ENCODE measurements around the gene HMGCL.
A peak's percentile ranks its signal among the peaks of the same experiment; 100 is the strongest.

DNA sequence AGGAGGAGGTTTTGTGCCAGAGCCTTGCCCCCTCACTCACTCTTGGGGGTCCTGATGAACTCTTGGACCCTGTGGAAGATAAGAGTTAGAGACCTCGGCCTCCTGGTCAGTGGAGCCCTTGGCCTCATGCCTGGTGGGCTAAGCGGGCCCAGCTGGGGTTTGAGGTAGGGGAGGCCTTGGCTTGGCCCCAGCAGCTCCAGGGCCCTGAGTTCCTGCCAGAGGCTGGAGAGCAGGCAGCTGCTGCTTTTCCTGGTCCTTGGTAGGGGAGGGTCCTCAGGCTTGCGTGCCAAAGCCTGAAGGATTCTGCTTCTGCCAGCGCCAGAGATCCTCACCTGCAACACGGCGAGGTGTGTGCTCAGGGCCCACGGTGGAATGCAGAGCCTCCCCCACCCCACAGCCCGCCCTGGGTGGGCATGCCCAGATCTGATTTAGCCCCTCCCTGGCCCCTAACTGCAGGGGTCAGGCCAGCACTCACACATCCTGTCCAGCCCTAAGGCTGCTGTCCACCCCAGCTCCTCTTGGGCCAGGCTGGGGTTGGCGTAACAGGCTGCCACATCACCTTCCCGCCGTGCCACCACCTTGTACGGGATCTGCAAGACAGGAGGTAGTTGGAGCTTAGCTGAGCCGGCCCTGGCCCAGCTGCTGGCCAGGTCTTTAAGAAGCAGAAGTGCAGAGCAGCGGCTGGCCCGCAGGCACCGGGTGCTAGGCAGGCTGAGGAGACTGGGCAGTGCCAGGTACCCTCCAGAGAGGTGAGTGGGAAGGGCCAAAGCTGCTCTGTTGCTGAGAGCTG is 29.4 kb downstream of the HMGCL start:
- TF ChIP-seq, protein P1, sequence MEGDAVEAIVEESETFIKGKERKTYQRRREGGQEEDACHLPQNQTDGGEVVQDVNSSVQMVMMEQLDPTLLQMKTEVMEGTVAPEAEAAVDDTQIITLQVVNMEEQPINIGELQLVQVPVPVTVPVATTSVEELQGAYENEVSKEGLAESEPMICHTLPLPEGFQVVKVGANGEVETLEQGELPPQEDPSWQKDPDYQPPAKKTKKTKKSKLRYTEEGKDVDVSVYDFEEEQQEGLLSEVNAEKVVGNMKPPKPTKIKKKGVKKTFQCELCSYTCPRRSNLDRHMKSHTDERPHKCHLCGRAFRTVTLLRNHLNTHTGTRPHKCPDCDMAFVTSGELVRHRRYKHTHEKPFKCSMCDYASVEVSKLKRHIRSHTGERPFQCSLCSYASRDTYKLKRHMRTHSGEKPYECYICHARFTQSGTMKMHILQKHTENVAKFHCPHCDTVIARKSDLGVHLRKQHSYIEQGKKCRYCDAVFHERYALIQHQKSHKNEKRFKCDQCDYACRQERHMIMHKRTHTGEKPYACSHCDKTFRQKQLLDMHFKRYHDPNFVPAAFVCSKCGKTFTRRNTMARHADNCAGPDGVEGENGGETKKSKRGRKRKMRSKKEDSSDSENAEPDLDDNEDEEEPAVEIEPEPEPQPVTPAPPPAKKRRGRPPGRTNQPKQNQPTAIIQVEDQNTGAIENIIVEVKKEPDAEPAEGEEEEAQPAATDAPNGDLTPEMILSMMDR (IDR thresholded peaks at IDR 0.05) = no peak
- TF ChIP-seq, protein P2, sequence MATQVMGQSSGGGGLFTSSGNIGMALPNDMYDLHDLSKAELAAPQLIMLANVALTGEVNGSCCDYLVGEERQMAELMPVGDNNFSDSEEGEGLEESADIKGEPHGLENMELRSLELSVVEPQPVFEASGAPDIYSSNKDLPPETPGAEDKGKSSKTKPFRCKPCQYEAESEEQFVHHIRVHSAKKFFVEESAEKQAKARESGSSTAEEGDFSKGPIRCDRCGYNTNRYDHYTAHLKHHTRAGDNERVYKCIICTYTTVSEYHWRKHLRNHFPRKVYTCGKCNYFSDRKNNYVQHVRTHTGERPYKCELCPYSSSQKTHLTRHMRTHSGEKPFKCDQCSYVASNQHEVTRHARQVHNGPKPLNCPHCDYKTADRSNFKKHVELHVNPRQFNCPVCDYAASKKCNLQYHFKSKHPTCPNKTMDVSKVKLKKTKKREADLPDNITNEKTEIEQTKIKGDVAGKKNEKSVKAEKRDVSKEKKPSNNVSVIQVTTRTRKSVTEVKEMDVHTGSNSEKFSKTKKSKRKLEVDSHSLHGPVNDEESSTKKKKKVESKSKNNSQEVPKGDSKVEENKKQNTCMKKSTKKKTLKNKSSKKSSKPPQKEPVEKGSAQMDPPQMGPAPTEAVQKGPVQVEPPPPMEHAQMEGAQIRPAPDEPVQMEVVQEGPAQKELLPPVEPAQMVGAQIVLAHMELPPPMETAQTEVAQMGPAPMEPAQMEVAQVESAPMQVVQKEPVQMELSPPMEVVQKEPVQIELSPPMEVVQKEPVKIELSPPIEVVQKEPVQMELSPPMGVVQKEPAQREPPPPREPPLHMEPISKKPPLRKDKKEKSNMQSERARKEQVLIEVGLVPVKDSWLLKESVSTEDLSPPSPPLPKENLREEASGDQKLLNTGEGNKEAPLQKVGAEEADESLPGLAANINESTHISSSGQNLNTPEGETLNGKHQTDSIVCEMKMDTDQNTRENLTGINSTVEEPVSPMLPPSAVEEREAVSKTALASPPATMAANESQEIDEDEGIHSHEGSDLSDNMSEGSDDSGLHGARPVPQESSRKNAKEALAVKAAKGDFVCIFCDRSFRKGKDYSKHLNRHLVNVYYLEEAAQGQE (IDR thresholded peaks at IDR 0.05; ENCODE audit: insufficient read depth in 1 of 2, low read depth in 2 of 2, low read length in 1 of 2) = 0 out of 4 replicates have a peak, but pooled peaks of 1 of the 2 experiments have one; percentile 35
- TF ChIP-seq SIN3A (IDR thresholded peaks at IDR 0.05; ENCODE audit: borderline replicate concordance, insufficient read depth, low read depth, low read length) = no peak
